LNCAP (cell line): ENCODE data around the gene KLHL41.

Experiments
- TF ChIP-seq, protein P1 (sequence below): fragments of 450-650 bp; IDR thresholded peaks from 2 replicates; pipeline ENCODE4 v1.5.1; 2017; ENCODE audit warnings: mild to moderate bottlenecking

The KLHL41 gene

DNA sequence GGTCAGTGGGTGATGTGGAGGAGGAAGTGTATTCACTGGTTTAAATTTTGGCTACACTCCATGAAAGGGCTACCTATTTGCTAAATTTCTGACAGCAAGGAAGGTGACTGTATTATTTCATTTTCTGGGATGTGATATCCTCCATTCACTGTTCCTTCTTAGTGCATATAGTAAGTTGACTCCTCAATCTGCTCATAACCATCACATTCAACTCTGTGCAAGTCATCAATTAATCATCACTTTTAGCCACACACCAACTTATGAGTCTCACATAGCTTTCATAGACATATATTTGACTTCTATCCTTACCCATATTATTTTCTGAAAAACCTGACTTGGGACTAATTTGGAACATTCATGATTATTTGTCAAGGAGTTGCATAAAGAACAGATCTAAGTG lies 16.9 kb downstream of the KLHL41 start:
- TF ChIP-seq, protein P1, sequence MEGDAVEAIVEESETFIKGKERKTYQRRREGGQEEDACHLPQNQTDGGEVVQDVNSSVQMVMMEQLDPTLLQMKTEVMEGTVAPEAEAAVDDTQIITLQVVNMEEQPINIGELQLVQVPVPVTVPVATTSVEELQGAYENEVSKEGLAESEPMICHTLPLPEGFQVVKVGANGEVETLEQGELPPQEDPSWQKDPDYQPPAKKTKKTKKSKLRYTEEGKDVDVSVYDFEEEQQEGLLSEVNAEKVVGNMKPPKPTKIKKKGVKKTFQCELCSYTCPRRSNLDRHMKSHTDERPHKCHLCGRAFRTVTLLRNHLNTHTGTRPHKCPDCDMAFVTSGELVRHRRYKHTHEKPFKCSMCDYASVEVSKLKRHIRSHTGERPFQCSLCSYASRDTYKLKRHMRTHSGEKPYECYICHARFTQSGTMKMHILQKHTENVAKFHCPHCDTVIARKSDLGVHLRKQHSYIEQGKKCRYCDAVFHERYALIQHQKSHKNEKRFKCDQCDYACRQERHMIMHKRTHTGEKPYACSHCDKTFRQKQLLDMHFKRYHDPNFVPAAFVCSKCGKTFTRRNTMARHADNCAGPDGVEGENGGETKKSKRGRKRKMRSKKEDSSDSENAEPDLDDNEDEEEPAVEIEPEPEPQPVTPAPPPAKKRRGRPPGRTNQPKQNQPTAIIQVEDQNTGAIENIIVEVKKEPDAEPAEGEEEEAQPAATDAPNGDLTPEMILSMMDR: no peak

DNA sequence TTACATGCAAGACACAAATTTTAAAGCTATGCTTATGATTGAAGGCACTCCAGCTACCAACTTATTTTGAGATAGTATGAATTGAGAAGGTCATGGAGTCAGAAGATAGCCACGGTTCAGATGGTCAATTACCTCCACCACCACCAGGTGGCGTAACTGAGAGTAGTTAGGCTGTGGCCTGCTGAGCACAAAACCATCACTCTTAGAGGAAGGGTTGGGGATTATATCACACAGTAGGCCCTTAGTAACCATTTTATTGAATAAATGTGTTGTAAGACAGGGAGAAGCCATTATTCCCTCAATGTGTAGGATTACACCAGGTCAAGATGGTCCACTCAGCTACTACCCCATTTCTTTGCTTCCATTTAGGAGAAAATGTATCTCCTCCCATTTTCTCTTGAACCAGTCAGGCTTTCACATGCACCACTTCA lies 18.8 kb downstream of the KLHL41 start:
- TF ChIP-seq, protein P1: peak; percentile 82

DNA sequence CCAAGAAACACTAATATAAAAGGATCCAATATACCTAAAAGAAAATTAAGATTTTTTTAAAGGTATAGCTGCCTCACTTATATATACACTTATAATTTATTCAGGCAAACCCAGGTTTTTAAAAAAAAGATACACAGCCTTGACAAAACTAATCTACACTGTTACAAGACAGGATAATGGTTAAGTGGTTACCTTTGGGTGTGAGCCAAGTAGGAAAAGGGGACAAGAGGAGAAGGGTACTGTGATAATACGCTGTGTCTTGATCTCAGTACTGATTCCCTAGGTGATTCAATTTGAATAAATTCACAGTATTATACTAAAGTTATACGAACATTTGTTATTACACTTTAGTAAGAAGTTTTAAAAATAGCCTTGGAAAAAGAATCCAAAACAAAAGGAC lies 30.6 kb downstream of the KLHL41 start:
- TF ChIP-seq, protein P1: no peak

DNA sequence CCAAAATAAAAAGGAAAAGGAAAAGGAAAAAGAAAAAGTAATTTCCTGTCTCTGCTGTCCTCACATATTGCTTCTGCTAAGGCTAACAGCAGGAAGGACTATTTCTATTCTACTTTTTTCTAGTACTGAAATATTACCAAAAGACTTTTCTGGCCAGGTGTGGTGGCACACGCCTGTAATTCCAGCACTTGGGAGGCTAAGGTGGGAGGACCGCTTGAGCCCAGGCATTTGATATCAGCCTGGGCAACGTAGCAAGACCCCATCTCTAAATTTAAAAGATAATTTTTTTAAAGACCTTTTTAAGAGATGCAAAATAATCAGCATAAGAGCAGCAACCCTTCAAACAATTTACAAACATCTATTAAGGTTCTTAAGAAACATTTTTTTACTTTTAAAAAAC lies 32.9 kb downstream of the KLHL41 start:
- TF ChIP-seq, protein P1: no peak

DNA sequence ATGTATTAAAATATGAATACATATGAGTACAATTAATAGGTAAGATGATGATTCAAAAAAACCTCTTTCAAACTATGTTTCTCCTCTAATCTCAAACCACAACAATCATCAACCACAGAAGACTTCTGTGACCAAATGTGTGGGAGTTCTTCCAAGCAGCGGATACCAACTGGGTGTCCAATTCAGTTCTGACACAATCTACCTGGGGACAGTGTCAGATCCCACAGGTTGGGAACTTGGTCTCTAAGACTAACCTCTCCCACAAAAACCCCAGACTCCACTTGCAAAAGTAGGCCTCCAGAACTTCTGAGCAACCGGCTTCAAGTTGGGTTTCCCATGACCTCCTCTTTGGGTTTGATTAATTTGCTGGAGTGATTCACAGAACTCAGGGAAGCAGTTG lies 37.3 kb downstream of the KLHL41 start:
- TF ChIP-seq, protein P1: no peak

DNA sequence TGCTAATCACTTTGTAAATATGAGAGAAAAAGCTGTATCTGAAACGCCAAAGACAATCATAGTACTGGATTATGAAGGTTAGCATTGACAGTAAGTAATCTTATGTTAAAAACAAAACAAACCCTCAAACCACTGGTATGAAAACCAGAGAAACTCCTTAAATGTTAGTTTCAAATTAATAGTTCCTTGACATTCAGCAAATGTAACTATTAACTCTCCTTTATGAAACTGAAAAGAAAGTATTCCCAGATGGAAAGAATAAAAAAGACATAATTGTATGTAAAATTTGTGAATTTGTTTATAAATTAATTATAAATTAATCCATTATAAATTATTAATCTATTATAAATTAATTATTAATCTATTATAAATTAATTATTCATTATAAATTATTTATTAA lies 51.9 kb downstream of the KLHL41 start:
- TF ChIP-seq, protein P1: no peak

DNA sequence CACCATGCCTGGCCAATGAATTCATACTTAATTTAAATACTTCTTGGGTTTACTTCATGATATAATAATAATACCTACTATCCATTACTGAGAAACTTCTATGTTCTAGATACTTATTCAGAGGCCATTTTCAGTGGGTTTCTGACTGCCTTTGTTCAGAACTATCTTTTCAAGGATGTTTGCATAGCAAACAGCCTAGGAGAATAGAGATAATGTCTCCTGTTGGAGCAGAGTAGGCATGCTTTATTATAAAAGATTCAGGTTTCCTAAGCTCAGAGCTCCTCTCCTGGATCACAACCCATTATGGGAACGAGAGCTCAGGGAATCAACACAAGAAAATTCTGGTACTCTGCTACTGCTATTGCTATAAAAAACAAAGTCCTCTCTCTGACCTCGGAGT lies 53.0 kb downstream of the KLHL41 start:
- TF ChIP-seq, protein P1: no peak

DNA sequence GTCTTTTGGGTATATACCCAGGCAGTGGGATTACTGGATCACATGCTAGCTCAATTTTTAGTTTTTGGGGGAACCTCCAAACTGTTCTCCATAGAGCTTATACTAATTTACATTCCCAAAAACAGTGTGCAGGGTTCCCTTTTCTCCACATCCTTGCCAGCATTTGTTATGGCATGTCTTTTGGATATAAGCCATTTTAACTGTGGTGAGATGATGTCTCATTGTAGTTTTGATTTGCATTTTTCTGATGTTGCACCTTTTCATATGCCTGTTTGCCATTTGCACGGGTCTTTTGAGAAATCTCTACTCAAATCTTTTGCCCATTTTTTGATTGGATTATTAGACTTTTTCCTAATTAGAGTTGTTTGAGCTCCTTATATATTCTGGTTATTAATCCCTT lies 56.2 kb downstream of the KLHL41 start:
- TF ChIP-seq, protein P1: no peak
